DMS53 treated with DMSO at 0.1 percent for 48 hours (cell line): ENCODE data around the gene CALB2.

ENCODE experiments used
- DNase-seq: peaks from one replicate; lab custom pipeline; 2025; ENCODE audit not compliant: unreplicated experiment; lab: John Stamatoyannopoulos, UW

Gene CALB2

GRCh38 chr16:71387045-71387871, 28.7 kb downstream of the CALB2 start:
- DNase-seq: no peak

GRCh38 chr16:71389330-71389729, 30.8 kb downstream of the CALB2 start:
- no peak for DNase-seq

GRCh38 chr16:71396594-71396993, 38.1 kb downstream of the CALB2 start:
- DNase-seq: no peak

GRCh38 chr16:71399801-71400563, 41.5 kb downstream of the CALB2 start:
- DNase-seq: no peak

- no peak for DNase-seq
Observed at GRCh38 chr16:71402007-71402406, 43.5 kb downstream of the CALB2 start.

- no peak for DNase-seq
Observed at GRCh38 chr16:71402674-71403073, 44.2 kb downstream of the CALB2 start.

- no peak for DNase-seq
Observed at GRCh38 chr16:71404364-71404763, 45.8 kb downstream of the CALB2 start.

GRCh38 chr16:71406316-71406715, 47.8 kb downstream of the CALB2 start:
- no peak for DNase-seq

GRCh38 chr16:71406724-71407123, 48.2 kb downstream of the CALB2 start:
- no peak for DNase-seq

GRCh38 chr16:71407731-71408130, 49.2 kb downstream of the CALB2 start:
- no peak for DNase-seq

GRCh38 chr16:71408536-71408935, 50.0 kb downstream of the CALB2 start:
- DNase-seq: no peak

GRCh38 chr16:71409011-71409775, 50.7 kb downstream of the CALB2 start:
- no peak for DNase-seq

GRCh38 chr16:71410146-71410545, 51.6 kb downstream of the CALB2 start:
- no peak for DNase-seq

GRCh38 chr16:71412270-71413160, 54.0 kb downstream of the CALB2 start:
- peak; percentile 47 for DNase-seq

GRCh38 chr16:71413341-71413740, 54.8 kb downstream of the CALB2 start:
- no peak for DNase-seq

- no peak for DNase-seq
Observed at GRCh38 chr16:71414038-71414437, 55.5 kb downstream of the CALB2 start.

GRCh38 chr16:71421911-71422310, 63.4 kb downstream of the CALB2 start:
- peak; percentile 8 for DNase-seq

GRCh38 chr16:71423016-71423415, 64.5 kb downstream of the CALB2 start:
- DNase-seq: no peak

GRCh38 chr16:71423865-71424264, 65.3 kb downstream of the CALB2 start:
- no peak for DNase-seq

- no peak for DNase-seq
Observed at GRCh38 chr16:71424626-71425025, 66.1 kb downstream of the CALB2 start.

GRCh38 chr16:71425746-71426068, 67.2 kb downstream of the CALB2 start:
- no peak for DNase-seq
